HG02970 (cell line): ENCODE data around the gene KRTAP19-7.

Experiments
- ATAC-seq: cut with Tn5 transposase; IDR thresholded peaks from one replicate; pipeline ENCODE4 v1.9.1; 2021; ENCODE audit warnings: mild to moderate bottlenecking, moderate library complexity, moderate number of reproducible peaks; ENCODE audit not compliant: unreplicated experiment, low FRiP score

The KRTAP19-7 gene, protein sequence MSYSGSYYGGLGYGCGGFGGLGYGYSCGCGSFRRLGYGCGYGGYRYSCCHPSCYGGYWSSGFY

DNA sequence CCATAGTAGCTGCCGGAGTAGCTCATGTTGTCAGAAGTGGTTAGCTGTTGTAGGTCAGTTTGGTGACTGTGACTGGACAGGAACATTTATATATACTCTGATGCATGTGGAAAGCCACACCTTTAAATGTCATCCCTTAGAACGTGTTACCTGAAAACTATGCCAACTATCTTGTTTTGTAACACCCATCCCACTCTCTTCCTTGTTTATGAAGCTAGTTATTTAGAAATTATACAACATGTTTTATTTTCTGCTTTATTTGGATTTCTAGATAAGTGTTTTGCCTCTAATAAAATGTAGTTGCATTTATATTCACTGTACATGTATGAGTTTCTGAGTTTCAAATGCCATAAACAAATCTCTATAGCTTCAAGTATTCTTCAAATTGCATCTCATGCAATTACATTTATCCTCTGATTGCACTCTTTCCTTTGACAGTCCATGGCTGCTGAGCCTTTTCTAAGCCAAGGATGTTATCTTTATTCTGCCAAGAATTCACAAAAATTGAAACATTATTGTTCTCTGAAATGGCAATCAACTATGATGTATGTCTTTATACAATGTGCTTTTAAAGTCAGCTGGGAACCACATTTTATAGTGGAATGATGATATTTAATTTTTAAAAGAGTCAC is at the start of gene KRTAP19-7:
Gene KRTAP19-7 (minus strand): TSS at position 51 of the 632 bp plus-strand sequence. CDS start 25 bp downstream, at position 26.
- ATAC-seq: no peak

DNA sequence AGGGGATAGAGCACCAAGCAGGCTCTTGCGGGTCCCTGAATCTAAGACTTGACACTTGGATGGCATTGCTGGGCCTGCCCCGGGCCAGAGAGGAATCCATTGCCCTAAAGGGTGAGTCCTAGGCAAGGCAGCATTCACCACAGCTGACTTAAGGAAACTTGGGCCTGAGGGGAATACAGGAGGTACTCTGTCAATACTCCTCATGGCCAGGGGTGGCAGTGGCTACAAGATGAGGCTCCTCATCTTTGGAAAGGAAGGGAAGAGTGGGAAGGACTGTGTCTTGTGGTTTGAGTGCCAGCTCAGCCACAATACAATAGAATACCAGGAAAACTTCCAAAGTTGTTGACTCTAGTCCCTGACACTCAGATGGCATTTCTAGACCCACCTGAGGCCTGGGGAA is 44.9 kb upstream of the KRTAP19-7 start:
- no peak for ATAC-seq

- ATAC-seq: no peak
Observed at GRCh38 chr21:30600787-30601186, 39.7 kb upstream of the KRTAP19-7 start, which contains the start of gene KRTAP22-1. KRTAP22-1 (plus strand) TSS chr21:30601087.

DNA sequence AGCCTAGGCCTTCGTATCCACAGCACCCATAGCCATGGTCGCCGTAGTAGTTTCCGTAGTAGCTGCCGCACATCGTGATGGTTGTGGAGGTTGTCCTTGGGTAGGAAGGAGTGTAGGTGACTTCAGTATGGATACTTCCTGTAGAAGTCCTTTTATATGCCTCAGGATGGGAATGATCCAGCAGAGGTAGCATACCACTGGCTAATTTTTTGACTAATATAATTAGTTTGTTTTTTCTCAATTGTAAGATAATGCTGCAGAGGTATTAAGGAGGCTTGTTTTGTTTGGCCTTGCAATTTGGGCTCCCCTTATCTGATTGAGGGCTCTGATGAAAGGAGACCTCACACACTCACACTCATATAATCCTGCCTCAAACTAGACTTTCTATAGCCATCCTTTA is 37.7 kb upstream of the KRTAP19-7 start, which contains the start of gene KRTAP6-2:
Gene KRTAP6-2 (minus strand): TSS at position 101 of the 400 bp plus-strand sequence. CDS start 28 bp downstream, at position 73.
- no peak for ATAC-seq

GRCh38 chr21:30592140-30592539 is 31.0 kb upstream of the KRTAP19-7 start, which contains the start of gene KRTAP6-3:
KRTAP6-3 (plus strand) TSS chr21:30592440; CDS start chr21:30592446, 6 bp downstream.
- ATAC-seq: no peak

DNA sequence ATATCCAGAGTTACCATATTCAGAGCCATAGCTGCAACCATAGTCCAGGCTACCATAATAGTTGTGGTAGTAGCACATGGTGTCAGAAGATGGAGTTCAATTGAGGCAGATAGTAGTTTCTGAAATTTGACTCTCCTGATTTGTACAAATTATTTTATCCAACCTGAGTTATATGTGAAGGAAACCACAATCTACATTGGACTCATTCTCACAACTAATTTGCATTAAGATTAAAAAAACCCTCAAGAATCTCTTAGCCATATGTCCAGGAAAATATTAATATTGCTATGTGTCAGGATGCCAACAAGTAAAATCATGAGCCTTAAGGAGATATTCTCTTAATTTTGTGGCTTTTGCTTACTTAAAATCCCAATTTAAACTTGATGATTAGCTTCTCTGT is 29.2 kb upstream of the KRTAP19-7 start, which contains the start of gene KRTAP22-2:
Gene KRTAP22-2 (minus strand): TSS at position 101 of the 400 bp plus-strand sequence.
- ATAC-seq: no peak

GRCh38 chr21:30582870-30583269 is 21.8 kb upstream of the KRTAP19-7 start:
- no peak for ATAC-seq

DNA sequence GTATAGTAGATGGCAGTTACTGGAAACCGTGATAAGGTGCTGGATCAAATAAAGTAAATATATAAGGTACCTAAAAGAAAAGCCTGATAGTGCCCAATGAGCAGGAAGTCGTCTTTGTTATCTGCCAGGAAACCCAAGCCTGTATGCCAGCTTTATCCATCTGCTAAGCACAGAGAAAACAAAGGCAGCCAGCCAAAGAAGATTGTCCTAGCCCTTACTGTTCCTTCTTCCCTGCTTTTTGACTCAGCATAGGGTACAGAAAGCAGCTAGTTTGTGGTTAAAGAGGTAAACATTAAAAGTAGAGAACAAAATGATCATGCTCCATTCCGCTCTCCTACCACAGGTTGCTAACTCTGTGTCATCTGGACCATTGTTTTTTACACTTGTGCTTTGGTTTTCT is 19.0 kb upstream of the KRTAP19-7 start:
- ATAC-seq: no peak

GRCh38 chr21:30579346-30579745 is 18.2 kb upstream of the KRTAP19-7 start:
- ATAC-seq: no peak

DNA sequence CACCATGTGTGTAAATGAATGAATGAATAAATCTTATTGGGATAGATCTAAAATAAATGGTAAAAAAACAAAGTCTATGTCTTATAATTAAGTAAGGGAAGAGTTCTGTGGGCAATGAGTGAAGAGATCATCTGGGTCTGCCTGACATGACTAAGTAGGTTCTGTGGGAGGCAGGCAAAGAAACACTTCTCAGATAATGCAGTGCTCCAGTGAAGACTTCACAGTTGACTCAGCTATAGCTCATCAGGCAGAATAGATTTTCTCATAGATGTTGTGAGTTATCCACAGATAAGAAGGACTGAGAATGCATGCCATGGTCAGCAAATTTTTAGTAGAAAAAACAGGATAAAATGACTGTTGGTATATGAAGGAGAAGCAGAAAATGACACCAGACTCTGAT is 16.7 kb upstream of the KRTAP19-7 start:
- ATAC-seq: no peak

DNA sequence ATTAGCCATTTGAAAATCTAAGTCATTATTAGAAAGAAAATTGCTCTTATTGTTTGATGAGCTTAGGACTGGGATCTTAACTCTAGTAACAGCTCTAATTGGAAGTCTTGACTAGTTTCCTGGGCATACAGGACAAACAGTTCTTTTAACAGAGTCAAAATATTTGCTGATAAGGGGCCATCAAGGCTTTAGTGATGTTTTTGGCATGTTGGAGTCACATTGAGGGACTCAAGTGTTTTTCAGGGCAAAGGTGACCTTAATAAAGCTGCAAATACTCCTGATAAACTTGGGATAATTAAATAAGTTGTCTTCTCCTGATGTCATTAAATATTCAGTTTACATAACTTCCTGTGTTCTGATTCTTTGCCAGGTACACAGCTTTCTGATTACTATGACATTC is 6.5 kb upstream of the KRTAP19-7 start:
- ATAC-seq: no peak

DNA sequence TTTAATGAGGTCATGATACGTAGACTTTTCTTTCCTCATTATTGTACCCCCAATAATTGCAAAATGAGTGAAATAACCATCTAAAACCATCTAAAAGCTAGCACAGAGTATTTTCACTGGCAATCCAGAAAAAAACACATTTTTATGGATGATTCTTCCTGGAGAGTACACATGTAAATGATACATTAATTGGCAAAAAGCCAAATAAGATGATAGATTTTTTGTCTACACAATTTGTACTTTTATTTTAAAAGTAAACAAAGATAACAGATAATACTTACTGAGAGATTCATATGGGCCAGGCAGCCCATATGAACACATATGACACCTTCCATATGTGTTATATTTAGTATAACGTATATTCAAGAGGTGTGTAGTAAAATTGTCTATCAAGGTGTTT is 2.5 kb upstream of the KRTAP19-7 start:
- no peak for ATAC-seq

- no peak for ATAC-seq
Observed at GRCh38 chr21:30563072-30563471, 2.0 kb upstream of the KRTAP19-7 start.

GRCh38 chr21:30561957-30562356 is 843 bp upstream of the KRTAP19-7 start:
- ATAC-seq: no peak

GRCh38 chr21:30555095-30555494 is 6.0 kb downstream of the KRTAP19-7 start:
- no peak for ATAC-seq

GRCh38 chr21:30552782-30553181 is 8.3 kb downstream of the KRTAP19-7 start:
- ATAC-seq: no peak

GRCh38 chr21:30541764-30542163 is 19.4 kb downstream of the KRTAP19-7 start, which contains the start of gene KRTAP19-6:
KRTAP19-6 (minus strand) TSS chr21:30541864; CDS start chr21:30541833, 31 bp downstream.
- no peak for ATAC-seq

DNA sequence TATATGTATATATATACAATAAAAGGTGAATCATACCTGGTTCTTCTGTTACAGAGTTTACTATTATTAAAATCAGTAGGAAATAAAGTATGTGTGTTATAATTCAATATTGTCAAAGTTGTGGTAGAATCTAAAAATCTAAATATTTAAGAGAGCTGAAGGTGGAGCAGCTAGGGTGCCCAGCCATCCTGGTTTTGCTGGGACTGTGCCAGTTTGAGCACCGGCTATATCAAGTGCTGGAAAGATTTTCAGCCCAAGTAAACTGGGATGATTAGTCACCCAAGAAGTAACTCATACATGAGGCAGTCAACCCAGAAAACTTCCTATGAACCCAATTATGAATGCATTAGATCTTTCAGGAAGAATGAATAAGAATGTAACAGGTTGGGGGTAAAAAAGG is 42.2 kb downstream of the KRTAP19-7 start:
- ATAC-seq: no peak

GRCh38 chr21:30515681-30516080 is 45.4 kb downstream of the KRTAP19-7 start:
- ATAC-seq: no peak
